GM11168 (cell line): Measurements from ENCODE around the gene GLRX2.
"Not testable (repeated sequence)": the region's sequence is repeated elsewhere in the genome, so short reads cannot be mapped to it uniquely, and the experiment has no call there.

Source experiments
- in situ Hi-C: fragments of 300-500 bp; cut with MboI; formaldehyde crosslinking; loops from one replicate; pipeline ENCODE4 v1.12.0; 2022; ENCODE audit warnings: low sequenced_read_pairs; ENCODE audit not compliant: unreplicated experiment

GLRX2 gene

GRCh38 chr1:193104907-193105820, at the start of gene GLRX2:
TSS of gene GLRX2 (minus strand) at chr1:193105414. CDS start at chr1:193105382, 32 bp downstream.
- in situ Hi-C loops = no loop called here

- in situ Hi-C loops = no loop called here
Observed at GRCh38 chr1:193144999-193145398, 39.8 kb upstream of the GLRX2 start.

GRCh38 chr1:193144361-193144938, 39.2 kb upstream of the GLRX2 start:
- in situ Hi-C loops = no loop called here

- in situ Hi-C loops = no loop called here
Observed at GRCh38 chr1:193143285-193143684, 38.1 kb upstream of the GLRX2 start.

- in situ Hi-C loops = no loop called here
Observed at GRCh38 chr1:193142409-193142808, 37.2 kb upstream of the GLRX2 start.

GRCh38 chr1:193141804-193142203, 36.6 kb upstream of the GLRX2 start:
- in situ Hi-C loops = no loop called here

- in situ Hi-C loops = no loop called here
Observed at GRCh38 chr1:193140254-193140653, 35.0 kb upstream of the GLRX2 start.

- in situ Hi-C loops = no loop called here
Observed at GRCh38 chr1:193131266-193131860, 26.1 kb upstream of the GLRX2 start.

- in situ Hi-C loops = no loop called here
Observed at GRCh38 chr1:193125369-193125768, 20.2 kb upstream of the GLRX2 start.

- in situ Hi-C loops = no loop called here
Observed at GRCh38 chr1:193123751-193124150, 18.5 kb upstream of the GLRX2 start.

- in situ Hi-C loops = no loop called here
Observed at GRCh38 chr1:193121616-193122593, 16.7 kb upstream of the GLRX2 start, which contains the start of gene CDC73. TSS of gene CDC73 (plus strand) at chr1:193122031. CDS start at chr1:193122201, 170 bp downstream.

- in situ Hi-C loops = no loop called here
Observed at GRCh38 chr1:193120604-193121166, 15.5 kb upstream of the GLRX2 start.

GRCh38 chr1:193118803-193119730, 13.9 kb upstream of the GLRX2 start:
- in situ Hi-C loops = no loop called here

- in situ Hi-C loops = no loop called here
Observed at GRCh38 chr1:193118194-193118593, 13.0 kb upstream of the GLRX2 start.

GRCh38 chr1:193117167-193117566, 12.0 kb upstream of the GLRX2 start:
- in situ Hi-C loops = not testable (repeated sequence)

GRCh38 chr1:193115629-193116227, 10.5 kb upstream of the GLRX2 start:
- in situ Hi-C loops = no loop called here

GRCh38 chr1:193114485-193115095, 9.4 kb upstream of the GLRX2 start:
- in situ Hi-C loops = no loop called here

GRCh38 chr1:193113992-193114332, 8.7 kb upstream of the GLRX2 start:
- in situ Hi-C loops = no loop called here
